ENCODE measurements around the gene PROB1.
"Not testable (repeated sequence)": the region's sequence is repeated elsewhere in the genome, so short reads cannot be mapped to it uniquely, and the experiment has no call there.

The PROB1 gene

GRCh38 chr5:139379626-139380449 is 15.1 kb downstream of the PROB1 start:
- no peak for DNase-seq (ENCODE audit: low read depth)

GRCh38 chr5:139378941-139379361 is 16.0 kb downstream of the PROB1 start:
- no peak for DNase-seq (ENCODE audit: low read depth)

GRCh38 chr5:139378101-139378825 is 16.6 kb downstream of the PROB1 start:
- DNase-seq (ENCODE audit: low read depth): no peak

GRCh38 chr5:139377226-139377625 is 17.7 kb downstream of the PROB1 start:
- DNase-seq (ENCODE audit: low read depth): no peak

GRCh38 chr5:139376364-139376763 is 18.5 kb downstream of the PROB1 start:
- DNase-seq (ENCODE audit: low read depth): no peak

- DNase-seq (ENCODE audit: low read depth): no peak
Observed at GRCh38 chr5:139374909-139375308, 20.0 kb downstream of the PROB1 start.

- no peak for DNase-seq (ENCODE audit: low read depth)
Observed at GRCh38 chr5:139371482-139372435, 23.1 kb downstream of the PROB1 start.

- no peak for DNase-seq (ENCODE audit: low read depth)
Observed at GRCh38 chr5:139369181-139369580, 25.7 kb downstream of the PROB1 start.

GRCh38 chr5:139368613-139369012 is 26.3 kb downstream of the PROB1 start:
- no peak for DNase-seq (ENCODE audit: low read depth)

- no peak for DNase-seq (ENCODE audit: low read depth)
Observed at GRCh38 chr5:139364466-139364865, 30.4 kb downstream of the PROB1 start.

GRCh38 chr5:139363937-139364336 is 31.0 kb downstream of the PROB1 start:
- DNase-seq (ENCODE audit: low read depth): no peak

GRCh38 chr5:139361835-139362429 is 33.0 kb downstream of the PROB1 start:
- no peak for DNase-seq (ENCODE audit: low read depth)

GRCh38 chr5:139360384-139360783 is 34.5 kb downstream of the PROB1 start:
- no peak for DNase-seq (ENCODE audit: low read depth)

- no peak for DNase-seq (ENCODE audit: low read depth)
Observed at GRCh38 chr5:139358064-139358463, 36.8 kb downstream of the PROB1 start.

GRCh38 chr5:139355900-139356299 is 39.0 kb downstream of the PROB1 start:
- not testable (repeated sequence) for DNase-seq (ENCODE audit: low read depth)

- DNase-seq (ENCODE audit: low read depth): no peak
Observed at GRCh38 chr5:139354186-139354585, 40.7 kb downstream of the PROB1 start.

GRCh38 chr5:139347863-139348262 is 47.0 kb downstream of the PROB1 start:
- DNase-seq (ENCODE audit: low read depth): not testable (repeated sequence)

GRCh38 chr5:139345442-139345841 is 49.5 kb downstream of the PROB1 start:
- DNase-seq (ENCODE audit: low read depth): not testable (repeated sequence)

GRCh38 chr5:139344177-139344576 is 50.7 kb downstream of the PROB1 start:
- DNase-seq (ENCODE audit: low read depth): no peak

GRCh38 chr5:139343476-139343875 is 51.4 kb downstream of the PROB1 start:
- no peak for DNase-seq (ENCODE audit: low read depth)

GRCh38 chr5:139342423-139342723 is 52.5 kb downstream of the PROB1 start:
- no peak for DNase-seq (ENCODE audit: low read depth)
